Measurements from ENCODE around the gene KCNH6. TPM values are rescaled to one million over a fixed set of nuclear protein-coding genes. Genes with fewer than 3 reads are reported as not detected.

Gene KCNH6
- total RNA-seq, 1 donor from 2014 or later, result not detected

DNA sequence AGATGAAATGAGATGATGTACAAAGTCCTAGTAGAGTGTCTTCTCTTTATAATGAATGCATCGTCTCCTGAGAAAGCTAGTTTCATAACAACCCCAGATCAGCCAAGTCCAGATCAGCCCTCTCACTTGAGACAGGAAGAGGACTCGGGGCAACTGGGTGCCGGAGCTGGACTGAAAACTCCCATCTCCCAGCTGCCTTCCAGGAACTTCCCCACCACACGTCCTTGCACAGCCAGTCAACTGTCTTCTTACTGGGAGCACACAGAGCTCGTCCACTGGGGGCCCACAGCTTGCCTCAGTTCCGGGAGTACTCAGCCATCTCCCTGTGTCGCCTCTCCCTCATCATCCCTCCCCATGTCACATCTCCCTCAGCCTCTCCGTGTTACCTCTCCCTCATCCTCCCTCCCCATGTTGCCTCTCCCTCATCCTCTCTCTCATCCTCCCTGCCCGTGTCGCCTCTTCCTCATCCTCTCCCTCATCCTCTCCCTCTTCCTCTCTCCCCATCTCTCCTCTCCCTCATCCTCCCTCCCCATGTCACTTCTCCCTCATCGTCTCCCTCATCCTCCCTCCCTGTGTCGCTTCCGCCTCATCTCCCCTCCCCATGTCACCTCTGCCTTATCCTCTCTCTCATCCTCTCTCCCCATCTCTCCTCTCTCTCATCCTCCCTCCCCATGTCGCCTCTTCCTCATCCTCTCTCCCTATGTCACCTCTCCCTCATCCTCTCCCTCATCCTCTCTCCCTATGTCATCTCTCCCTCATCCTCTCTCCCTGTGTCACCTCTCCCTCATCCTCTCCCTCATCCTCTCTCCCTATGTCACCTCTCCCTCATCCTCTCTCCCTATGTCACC lies 22.4 kb upstream of the KCNH6 start:
- DNase-seq, result no peak
- no peak for ATAC-seq
- intact Hi-C loops (cut with micrococcal nuclease), result no loop called here

DNA sequence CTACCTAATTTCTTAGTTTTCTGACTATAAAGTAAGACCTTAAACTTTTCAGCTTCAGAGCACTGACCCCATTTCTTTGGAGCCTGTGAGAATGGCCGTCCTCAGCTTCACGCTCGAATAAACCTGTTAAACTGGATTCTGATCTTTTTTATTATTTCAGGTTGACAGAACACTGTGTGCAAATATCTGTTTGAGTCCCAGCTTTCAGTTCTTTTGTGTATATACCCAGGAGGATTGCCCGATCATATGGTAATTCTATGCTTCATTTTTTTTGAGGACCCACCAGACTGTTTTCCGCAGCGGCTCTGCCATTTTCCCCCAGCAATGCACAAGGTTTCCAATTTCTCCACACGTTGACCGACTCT lies 19.8 kb upstream of the KCNH6 start:
- ATAC-seq, result no peak
- intact Hi-C loops (cut with micrococcal nuclease), result no loop called here
- DNase-seq, result no peak

DNA sequence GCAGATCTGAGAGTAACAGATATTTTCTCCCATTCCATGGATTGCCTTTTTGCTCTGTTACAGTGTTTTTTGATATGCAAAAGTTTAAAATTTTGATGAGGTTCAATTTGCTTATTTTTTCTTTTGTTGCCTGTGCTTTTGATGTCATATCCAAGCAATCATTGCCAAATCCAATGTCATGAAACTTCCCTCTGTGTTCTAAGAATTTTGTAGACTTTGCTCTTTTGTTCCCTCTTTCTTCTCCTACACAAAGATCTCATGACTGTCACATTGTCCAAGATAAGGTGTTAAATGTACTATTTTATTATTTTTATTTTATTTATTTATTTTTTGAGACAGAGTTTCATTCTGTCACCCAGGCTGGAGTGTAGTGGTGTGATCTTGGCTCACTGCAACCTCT lies 18.9 kb upstream of the KCNH6 start:
- intact Hi-C loops (cut with micrococcal nuclease), result no loop called here
- no peak for DNase-seq
- ATAC-seq, result no peak

DNA sequence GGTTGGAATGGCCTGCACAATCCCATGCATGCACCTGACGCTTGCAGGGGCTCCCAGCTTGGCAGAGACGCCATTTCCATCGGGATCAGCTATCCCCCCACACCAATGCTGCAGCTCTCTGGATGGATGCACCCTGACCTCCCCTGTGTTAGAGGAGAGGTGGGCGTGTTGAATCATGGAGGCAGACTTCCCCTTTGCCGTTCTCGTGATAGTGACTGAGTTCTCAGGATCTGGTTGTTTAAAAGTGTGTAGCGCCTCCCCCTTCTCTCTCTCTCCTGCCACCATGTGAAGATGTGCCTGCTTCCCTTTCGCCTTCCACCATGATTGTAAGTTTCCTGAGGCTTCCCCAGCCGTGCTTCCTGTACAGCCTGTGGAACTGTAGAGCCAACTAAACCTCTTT lies 17.8 kb upstream of the KCNH6 start:
- DNase-seq (no peak), ATAC-seq (no peak)
- intact Hi-C loops (cut with micrococcal nuclease), result no loop called here

DNA sequence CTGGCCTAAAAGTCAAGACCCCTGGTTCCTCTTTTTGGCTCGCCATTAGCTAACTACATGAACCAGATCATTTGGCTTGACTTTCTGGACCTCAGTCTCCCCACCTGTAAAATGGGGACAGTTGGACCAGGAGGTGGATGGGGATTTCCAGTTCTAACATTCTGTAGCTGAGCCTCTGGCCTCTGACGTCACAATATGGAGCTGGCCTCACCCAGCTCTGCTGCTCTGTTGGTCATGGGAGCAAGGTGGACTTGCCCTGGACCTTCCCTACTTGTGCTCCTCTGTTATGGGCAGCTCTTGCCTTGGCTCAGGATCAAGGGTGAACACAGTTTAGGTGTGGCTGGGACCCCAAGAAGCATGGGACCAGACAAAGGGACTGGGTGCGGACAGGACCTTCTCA lies 16.5 kb upstream of the KCNH6 start:
- no peak for DNase-seq
- intact Hi-C loops (cut with micrococcal nuclease), result no loop called here
- no peak for ATAC-seq

DNA sequence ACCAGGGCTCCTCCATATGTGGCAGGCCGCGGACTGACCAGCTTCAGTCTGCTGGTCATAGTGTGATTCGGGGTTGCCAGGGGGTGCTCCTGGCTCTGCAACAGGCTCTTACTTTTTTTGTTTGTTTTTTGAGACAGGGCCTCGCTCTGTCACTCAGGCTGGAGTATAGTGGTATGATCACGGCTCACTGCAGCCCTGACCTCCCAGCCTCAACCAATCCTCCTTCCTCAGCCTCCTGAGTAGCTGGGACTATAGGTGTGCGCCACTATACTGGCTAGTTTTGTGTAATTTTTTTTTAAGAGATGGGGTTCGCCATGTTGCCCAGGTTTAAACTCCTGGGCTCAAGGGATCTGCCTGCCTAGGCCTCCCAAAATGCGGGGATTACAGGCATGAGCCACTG lies 11.8 kb upstream of the KCNH6 start:
- no peak for DNase-seq
- no peak for ATAC-seq
- intact Hi-C loops (cut with micrococcal nuclease), result no loop called here

DNA sequence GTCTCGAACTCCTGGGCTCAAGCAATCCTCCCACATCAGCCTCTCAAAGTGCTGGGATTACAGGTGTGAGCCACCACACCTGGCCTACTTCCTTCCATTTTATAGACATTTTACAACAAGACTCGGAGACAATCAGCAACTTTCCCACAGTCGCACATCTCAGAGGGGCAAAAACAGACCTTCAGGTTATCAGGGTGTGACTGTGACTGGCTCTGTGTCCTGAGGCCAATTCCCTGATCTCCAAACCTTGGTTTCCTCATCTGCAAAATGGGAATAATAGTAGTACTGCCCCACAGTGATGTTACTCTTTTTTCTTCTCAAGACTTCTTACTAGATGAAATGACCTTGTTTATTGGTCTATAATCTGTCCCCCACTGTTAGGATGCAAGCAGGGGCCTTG lies 10.8 kb upstream of the KCNH6 start:
- ATAC-seq (no peak), DNase-seq (no peak)
- intact Hi-C loops (cut with micrococcal nuclease), result no loop called here

DNA sequence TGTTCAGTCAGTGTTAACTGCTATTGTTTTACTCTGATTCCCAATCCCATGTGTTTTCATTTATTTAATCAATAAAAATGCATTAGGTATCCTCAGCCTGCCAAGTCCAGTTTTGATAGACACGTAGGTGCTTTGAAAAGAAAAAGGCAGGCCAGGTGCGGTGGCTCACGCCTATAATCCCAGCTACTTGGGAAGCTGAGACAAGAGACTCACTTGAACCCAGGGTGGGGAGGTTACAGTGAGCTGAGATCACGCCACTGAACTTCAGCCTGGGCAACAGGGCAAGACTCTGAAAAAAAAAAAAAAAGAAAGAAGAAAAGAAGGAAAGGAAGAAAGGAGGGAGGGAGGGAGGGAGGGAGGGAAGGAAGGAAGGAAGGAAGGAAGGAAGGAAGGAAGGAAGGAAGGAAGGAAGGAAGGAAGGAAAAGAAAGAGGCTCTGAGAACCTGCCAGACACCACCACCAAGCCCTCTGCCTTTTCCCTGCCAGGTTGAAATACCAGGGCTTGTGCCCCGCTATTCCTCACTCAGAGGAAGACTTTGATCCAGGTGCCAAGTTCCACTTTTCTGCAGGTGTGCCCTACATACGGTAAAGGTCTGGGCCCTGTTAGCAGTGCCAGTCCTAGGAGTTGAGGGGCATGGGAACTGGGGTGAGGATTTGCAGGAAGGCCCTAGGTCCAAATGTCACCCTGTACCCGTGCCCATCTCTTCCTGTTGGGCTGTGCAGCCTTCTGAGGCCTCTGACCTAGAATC lies 10.1 kb upstream of the KCNH6 start:
- intact Hi-C loops (cut with micrococcal nuclease), result no loop called here
- DNase-seq, result no peak
- no peak for ATAC-seq

DNA sequence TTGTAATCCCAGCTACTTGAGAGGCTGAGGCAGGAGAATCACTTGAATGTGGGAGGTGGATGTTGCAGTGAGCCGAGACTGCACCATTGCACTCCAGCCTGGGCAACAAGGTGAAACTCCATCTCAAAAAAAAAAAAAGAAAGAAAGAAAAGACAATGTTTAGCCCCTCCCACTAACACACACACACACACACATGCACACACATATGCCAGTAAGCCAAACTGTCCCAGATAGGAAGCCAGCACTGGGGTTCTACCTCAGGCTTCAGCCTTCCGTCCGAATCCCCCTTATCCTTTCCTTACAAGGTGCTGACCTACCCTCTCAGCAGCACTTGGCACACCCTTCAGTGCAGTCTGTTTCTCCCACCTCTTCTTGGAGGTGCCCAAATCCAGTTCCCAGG lies 8.7 kb upstream of the KCNH6 start:
- no peak for ATAC-seq
- intact Hi-C loops (cut with micrococcal nuclease), result no loop called here
- DNase-seq, result no peak

DNA sequence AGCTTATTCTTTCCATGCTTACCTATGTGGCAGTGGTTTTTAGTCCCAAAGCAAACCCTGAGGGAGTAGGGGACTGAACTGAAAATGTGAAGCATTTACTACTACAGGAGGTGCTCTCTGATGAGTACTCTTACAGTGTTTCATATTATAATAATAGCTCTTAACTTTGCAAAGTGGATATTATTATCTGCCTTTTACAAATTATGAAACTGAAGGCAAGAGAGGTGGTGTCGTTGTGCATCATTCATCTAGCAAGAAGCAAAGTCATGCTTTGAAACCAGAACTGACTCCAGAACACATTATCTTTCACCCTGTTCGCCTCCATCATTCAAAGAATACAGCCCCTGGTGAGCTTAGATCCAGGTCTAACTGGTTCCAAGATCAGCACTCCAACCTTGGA lies 8.2 kb upstream of the KCNH6 start:
- DNase-seq (no peak), ATAC-seq (no peak)
- intact Hi-C loops (cut with micrococcal nuclease), result no loop called here

DNA sequence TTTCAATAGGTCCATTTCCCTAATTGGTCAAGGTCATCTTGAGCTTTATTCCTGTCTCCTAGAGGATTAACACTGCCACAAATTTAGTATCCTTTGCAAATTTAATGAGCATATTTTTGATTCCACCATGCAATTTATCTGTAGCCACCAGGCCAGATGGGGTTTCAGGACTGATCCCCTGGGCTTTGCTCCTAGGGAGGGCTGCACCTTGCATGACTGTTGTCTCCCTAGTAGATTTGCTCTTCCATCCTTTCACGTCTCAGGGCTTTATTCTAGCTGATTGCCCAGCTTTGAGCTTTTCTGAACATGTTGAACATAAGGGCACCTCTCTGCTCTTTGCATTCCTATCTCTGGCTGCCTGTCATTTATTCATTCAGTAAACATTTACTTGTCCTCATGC lies 7.7 kb upstream of the KCNH6 start:
- DNase-seq (no peak), ATAC-seq (no peak)
- intact Hi-C loops (cut with micrococcal nuclease), result no loop called here

DNA sequence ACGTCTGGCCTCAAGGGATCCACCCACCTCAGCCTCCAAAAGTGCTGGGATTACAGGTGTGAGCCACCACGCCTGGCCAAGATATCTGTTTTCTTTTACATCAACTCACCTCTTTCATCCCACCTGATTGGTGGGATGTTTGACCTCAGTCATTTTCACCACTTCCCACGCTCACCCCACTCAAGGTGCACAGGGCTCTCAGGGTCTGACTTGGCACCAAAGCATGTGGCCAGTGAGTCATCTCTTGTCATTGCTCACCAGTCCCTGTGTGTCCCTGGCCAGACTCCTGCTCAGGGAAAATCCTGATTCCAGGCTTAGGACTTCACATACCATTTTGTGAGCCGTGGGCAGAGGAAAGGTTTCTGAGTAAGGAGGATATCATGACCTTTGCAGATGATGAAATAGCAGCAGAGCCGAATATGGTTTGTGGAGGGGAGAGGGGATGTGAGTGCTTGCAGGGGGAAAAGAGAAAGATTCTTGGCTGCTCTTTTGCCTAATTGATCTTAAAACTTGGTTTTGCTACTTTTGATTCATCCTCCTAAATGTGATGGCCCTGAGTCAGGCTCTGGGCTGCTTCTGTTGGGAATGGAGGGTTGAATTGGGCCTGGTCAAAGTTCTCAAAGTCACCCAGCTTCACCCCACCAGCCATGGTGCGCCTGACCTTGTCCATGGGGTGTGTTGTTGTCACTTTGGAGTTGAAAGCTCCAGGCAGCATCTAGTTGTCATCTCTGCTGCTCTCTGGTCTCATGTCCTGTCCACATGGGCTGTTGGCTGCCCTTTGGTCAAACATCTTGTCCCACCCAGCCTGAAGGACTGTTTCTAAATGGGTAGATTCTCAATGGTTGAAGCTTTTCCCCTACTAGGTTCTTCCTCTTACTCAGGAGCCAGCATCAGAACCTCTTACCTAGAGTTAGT lies 6.0 kb upstream of the KCNH6 start:
- intact Hi-C loops (cut with micrococcal nuclease), result no loop called here
- no peak for ATAC-seq
- no peak for DNase-seq

DNA sequence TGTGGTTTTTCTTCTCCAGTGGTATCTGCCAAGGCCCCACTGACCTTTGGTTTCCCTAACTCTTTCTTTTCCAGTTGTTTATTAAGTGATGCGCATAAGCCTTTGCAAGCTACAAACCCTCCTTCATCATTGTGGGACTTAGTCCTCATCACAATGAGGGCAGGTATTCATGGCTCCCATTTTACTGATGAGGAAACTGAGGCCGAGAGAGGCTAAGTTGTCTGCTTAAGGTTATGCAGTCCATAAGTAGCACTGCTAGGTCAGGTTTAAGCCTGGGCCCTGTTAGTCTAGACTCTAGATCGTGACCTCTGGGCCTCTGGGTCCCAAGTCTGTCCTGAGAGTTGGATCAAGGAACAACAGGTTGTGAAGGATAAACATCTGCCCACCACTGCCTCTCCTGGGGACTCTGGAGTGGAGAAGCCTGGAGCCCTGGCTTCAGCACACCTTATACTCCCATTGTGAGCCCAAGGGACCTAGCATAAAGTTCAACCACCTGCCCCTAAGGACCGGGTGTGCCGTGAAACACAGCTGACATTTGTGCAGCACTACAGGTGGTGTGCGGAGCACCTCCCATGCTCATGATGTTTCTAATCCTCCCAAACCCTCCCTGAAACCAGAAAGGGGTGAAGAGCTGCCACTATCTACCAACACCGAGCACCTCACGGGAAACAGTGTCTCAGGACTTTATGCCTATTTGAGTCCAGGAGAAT lies 5.2 kb upstream of the KCNH6 start:
- DNase-seq, result no peak
- intact Hi-C loops (cut with micrococcal nuclease), result no loop called here
- no peak for ATAC-seq

DNA sequence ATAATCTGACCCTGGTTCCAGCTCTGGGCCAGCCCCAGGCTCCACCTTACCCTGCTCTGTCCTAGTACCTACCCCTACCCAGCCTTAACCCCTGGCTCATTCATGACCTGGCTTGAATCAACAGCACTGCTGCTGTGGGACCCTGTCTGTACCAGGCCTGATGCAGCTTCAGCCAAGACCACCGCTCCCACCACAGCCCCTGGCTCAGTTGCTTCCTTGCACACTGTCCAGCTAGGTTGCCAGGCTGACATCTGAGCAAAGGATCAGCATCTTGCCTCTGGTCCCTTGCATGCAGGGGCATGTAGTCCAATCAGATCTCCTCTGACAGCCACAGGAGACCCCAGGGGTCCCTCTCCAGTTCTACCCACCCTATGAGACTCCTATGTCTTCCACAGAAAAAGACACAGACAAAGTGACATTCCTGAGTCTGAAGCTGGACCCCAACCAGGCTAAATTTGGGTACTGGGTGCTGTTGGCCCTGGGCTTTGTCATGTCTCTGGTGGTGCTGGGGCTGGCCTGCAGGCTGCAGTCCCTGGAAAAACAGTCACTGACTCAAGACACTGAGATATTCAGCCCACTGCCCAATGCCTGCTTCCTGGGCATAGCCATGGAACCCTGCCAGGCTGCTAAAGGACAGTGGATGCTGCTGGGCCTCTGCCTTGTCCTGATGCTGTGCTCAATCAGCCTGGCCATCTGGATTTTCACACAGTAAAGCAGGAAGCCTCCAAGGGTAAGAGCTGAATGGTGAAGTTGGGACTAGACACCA lies 3.9 kb upstream of the KCNH6 start:
- no peak for DNase-seq
- no peak for ATAC-seq
- intact Hi-C loops (cut with micrococcal nuclease), result no loop called here

DNA sequence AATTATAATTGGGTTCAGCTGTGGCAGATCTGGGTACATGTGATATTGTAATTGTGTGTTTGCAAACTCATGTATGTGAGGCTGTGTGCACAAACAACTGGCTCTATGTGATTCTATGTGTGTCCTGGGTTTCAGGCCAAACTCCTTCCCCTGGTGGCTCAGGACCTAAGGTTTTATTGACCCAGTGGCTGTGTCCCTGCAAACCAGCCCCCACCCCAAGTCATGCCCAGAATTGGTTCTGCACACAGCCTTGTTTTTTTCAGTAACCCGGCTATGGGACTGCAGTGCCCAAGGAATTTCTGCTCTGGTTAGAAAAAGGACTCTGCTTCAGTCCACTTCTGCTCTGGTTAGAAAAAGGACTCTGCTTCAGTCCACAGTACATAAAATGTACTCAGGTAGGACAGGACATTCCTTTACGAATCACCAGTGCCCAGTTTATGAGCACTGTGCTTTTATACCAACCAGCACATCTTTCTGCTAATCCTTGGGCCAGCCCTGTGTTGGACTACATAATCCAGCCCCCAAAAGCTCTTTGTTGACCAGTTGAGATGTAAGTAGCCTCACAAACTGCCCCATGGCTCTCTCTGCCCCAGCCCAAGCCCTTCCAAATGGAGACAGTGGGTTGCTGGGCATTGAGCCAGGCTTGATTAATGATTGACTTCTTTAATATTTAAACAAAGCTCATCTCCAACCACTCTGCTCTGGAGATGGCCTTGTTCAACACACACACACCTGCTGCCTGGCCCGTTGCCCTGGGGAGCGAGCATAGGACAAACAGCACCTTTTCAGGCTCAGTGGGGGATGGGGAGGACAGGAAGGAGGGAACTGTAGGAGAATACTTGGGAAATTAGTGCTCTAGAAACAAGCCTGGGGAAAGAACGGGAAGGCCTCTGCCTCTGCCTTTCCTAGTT lies 2.9 kb upstream of the KCNH6 start:
- intact Hi-C loops (cut with micrococcal nuclease), result no loop called here
- DNase-seq (no peak), ATAC-seq (no peak)

DNA sequence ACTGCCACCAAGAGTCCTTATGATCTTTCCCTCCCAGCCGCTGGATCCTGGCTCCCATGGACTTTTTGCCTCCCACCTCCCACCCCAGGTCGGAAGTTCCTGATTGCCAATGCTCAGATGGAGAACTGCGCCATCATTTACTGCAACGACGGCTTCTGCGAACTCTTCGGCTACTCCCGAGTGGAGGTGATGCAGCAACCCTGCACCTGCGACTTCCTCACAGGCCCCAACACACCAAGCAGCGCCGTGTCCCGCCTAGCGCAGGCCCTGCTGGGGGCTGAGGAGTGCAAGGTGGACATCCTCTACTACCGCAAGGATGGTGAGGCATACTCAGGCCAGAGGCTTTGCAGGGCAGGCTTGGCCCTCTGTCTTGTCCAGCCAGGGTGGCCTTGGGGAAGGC lies 893 bp downstream of the KCNH6 start:
- intact Hi-C loops (cut with micrococcal nuclease), result no loop called here
- DNase-seq, result no peak
- no peak for ATAC-seq

DNA sequence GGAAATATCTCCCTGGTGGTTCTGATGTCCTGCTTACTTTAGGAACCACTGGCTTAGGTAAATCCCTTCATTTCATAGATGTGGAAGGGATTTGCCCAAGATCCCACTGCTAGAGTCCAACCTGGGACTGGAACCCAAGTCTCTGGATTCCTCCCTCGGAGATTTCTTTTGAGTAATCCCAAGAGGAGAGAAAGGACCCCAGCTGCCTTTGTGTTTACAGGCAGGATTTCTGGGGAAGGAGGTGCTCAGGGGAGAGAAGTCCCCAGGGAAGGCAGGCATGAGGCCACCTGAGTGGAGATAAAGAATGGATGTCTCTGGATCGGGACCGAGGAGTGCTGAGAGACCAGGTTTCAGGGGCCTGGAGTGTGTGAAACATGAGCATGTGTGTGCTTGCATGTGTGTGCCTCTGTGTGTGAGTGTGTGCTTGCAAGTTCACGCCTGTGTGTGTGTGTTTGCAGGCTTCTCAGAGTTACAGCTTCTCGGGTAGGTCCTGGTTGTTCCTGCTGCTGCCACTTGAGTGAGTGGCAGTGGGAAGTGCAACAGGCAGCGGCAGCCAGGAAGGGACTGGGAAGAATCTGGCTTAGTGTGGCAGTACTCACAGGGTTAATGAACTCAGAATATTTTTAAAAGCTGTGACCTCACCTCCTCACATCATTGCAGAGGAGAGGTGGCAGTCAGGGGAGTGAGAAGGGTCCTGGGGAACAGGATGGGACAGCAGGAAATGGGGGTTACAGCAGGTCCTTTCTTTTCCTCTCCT lies 2.2 kb downstream of the KCNH6 start:
- intact Hi-C loops (cut with micrococcal nuclease), result no loop called here
- no peak for DNase-seq

More for the DNA sequence above, 2.2 kb downstream of the KCNH6 start:
- ATAC-seq, result no peak
